Measurements from ENCODE around the gene TBC1D22A. TPM values are rescaled to one million over a fixed set of nuclear protein-coding genes. Genes with fewer than 3 reads are reported as not detected.

The TBC1D22A gene
- total RNA-seq, 1 experiment from 2014 or later: 14.3 TPM

- BruUV-seq (replicated peaks): no TSS peak
- no peak for ATAC-seq
- POLR2A ChIA-PET (ENCODE audit: unreplicated experiment): no interaction called here
Observed at GRCh38 chr22:47071078-47071806, 308.8 kb downstream of the TBC1D22A start.

GRCh38 chr22:47071807-47072641 is 309.6 kb downstream of the TBC1D22A start:
- Histone ChIP-seq H3K4me3 (ENCODE audit: low read length) (no peak overlapping the region), H3F3A (ENCODE audit: low read length, unreplicated experiment) (no peaks in the 10 kb centered on the region), H3K36me3 (ENCODE audit: low read depth, low read length) (no peaks in the 10 kb centered on the region), H3K4me1 (ENCODE audit: insufficient read depth, low read length) (no peaks in the 10 kb centered on the region), H3K9me2 (replicated peaks; ENCODE audit: low read length) (no peaks in the 10 kb centered on the region), H3K27me3 (ENCODE audit: low read length) (no peaks in the 10 kb centered on the region), H3K79me2 (ENCODE audit: low read length) (no peaks in the 10 kb centered on the region), H3K27ac (ENCODE audit: low read length) (no peak overlapping the region), H4K20me1 (ENCODE audit: low read length) (no peaks in the 10 kb centered on the region), H3K9ac (ENCODE audit: low read length) (no peak overlapping the region), H3K4me2 (ENCODE audit: low read length) (no peak overlapping the region), H2AFZ (ENCODE audit: low read length) (no peak overlapping the region), H3K9me3 (ENCODE audit: low read length) (no peaks in the 10 kb centered on the region)
- ATAC-seq (no peak), DNase-seq (no peak)
- no TSS peak for BruUV-seq (replicated peaks)
- ChIA-PET POLR2A (ENCODE audit: unreplicated experiment) (no interaction called here), CTCF (no interaction called here)
- intact Hi-C loops (cut with micrococcal nuclease): no loop called here
- TF ChIP-seq EZH2phosphoT487 (IDR thresholded peaks at IDR 0.05; ENCODE audit: borderline replicate concordance, low read length) (no peak), EZH2 (IDR thresholded peaks at IDR 0.05; ENCODE audit: low read length, unreplicated experiment) (no peak), CTCF (conservative IDR thresholded peaks at IDR 0.05; ENCODE audit: low read depth, low read length) (no peak)

More at GRCh38 chr22:47071078-47071806, 308.8 kb downstream of the TBC1D22A start:
- Histone ChIP-seq H2AFZ (ENCODE audit: low read length) (no peak overlapping the region), H3K9me2 (replicated peaks; ENCODE audit: low read length) (no peaks in the 10 kb centered on the region), H3K4me1 (ENCODE audit: insufficient read depth, low read length) (no peaks in the 10 kb centered on the region), H3K9ac (ENCODE audit: low read length) (no peak overlapping the region), H3K27ac (ENCODE audit: low read length) (no peak overlapping the region), H3K4me3 (ENCODE audit: low read length) (no peak overlapping the region), H3K9me3 (ENCODE audit: low read length) (no peaks in the 10 kb centered on the region), H3F3A (ENCODE audit: low read length, unreplicated experiment) (no peaks in the 10 kb centered on the region), H3K79me2 (ENCODE audit: low read length) (no peaks in the 10 kb centered on the region), H3K4me2 (ENCODE audit: low read length) (no peak overlapping the region), H3K36me3 (ENCODE audit: low read depth, low read length) (no peaks in the 10 kb centered on the region), H4K20me1 (ENCODE audit: low read length) (no peaks in the 10 kb centered on the region), H3K27me3 (ENCODE audit: low read length) (no peaks in the 10 kb centered on the region)
- intact Hi-C loops (cut with micrococcal nuclease): no loop called here
- no peak for DNase-seq
- CTCF ChIA-PET: no interaction called here
- TF ChIP-seq EZH2 (IDR thresholded peaks at IDR 0.05; ENCODE audit: low read length, unreplicated experiment) (no peak), CTCF (conservative IDR thresholded peaks at IDR 0.05; ENCODE audit: low read depth, low read length) (no peak), EZH2phosphoT487 (IDR thresholded peaks at IDR 0.05; ENCODE audit: borderline replicate concordance, low read length) (no peak)

GRCh38 chr22:47072642-47072967 is 310.2 kb downstream of the TBC1D22A start:
- Histone ChIP-seq H3K4me3 (ENCODE audit: low read length) (no peak overlapping the region), H3K4me1 (ENCODE audit: insufficient read depth, low read length) (no peaks in the 10 kb centered on the region), H3K9me3 (ENCODE audit: low read length) (no peaks in the 10 kb centered on the region), H3K4me2 (ENCODE audit: low read length) (no peak overlapping the region), H3K36me3 (ENCODE audit: low read depth, low read length) (no peaks in the 10 kb centered on the region), H4K20me1 (ENCODE audit: low read length) (no peaks in the 10 kb centered on the region), H3K79me2 (ENCODE audit: low read length) (no peaks in the 10 kb centered on the region), H3K9me2 (replicated peaks; ENCODE audit: low read length) (no peaks in the 10 kb centered on the region), H2AFZ (ENCODE audit: low read length) (no peak overlapping the region), H3K27ac (ENCODE audit: low read length) (no peak overlapping the region), H3K9ac (ENCODE audit: low read length) (no peak overlapping the region), H3F3A (ENCODE audit: low read length, unreplicated experiment) (no peaks in the 10 kb centered on the region), H3K27me3 (ENCODE audit: low read length) (no peaks in the 10 kb centered on the region)
- POLR2A ChIA-PET (ENCODE audit: unreplicated experiment): no interaction called here
- CTCF ChIA-PET: no interaction called here
- no peak for ATAC-seq
- no peak for TF ChIP-seq EZH2 (IDR thresholded peaks at IDR 0.05; ENCODE audit: low read length, unreplicated experiment)
- no peak for TF ChIP-seq CTCF (conservative IDR thresholded peaks at IDR 0.05; ENCODE audit: low read depth, low read length)
- TF ChIP-seq EZH2phosphoT487 (IDR thresholded peaks at IDR 0.05; ENCODE audit: borderline replicate concordance, low read length): no peak
- BruUV-seq (replicated peaks): no TSS peak
- no peak for DNase-seq
- intact Hi-C loops (cut with micrococcal nuclease): no loop called here

Measured in PC-3 (cell line).